Heart left ventricle (tissue), 13 donors: ENCODE results near the gene RNF111.

Experiments
- CTCF ChIP-seq, 12 donors: fragments of 200-600 bp; sonication (generic) in 4 of 12; IDR thresholded peaks; one replicate each; pipeline versions ENCODE4 v1.5.0 to v1.8.0; 2018 to 2022; ENCODE audit warnings: antibody characterized with exemption in 12 of 12, mild to moderate bottlenecking in 5 of 12
- POLR2A ChIP-seq, 2 donors: fragments of 450-650 bp; IDR thresholded peaks; one replicate each; pipeline ENCODE4 v1.6.1; 2017; ENCODE audit warnings: antibody characterized with exemption in 2 of 2, mild to moderate bottlenecking in 2 of 2, moderate library complexity in 2 of 2
- donor health status: ischemic (EF 13 %, LVEDD 7.1; RV severe dilation, severe dysfunction).
- donor health status: DM: no; HTN: yes; CAD: no.
- donor health status: DM: no; HTN: no; CAD: no.
- donor health status: ischemic (EF 25% LVEDD 6.9; RV normal size, moderate dysfunction).
- donor health status: ischemic (EF 25% LVEDD 5.7; RV mildly dilated, moderate dysfunction).
- donor health status: ischemic (EF 35%, LVEDD 5.7; RV mildly dilated, moderate dysfunction).
- donor health status: nonischemic (EF 11% LVEDD 7.7; RV severe dilation, severe dysfunction).
- donor health status: DM: yes; HTN: yes; CAD: no.
- donor health status: PGD.
- donor health status: ischemic (EF 29% LVEDD 5.4; RV normal size, mild dysfunction).
- donor health status: nonischemic (EF 23%, LVEDD 6.1; RV moderate dilation, normal function).

- TF ChIP-seq CTCF (IDR thresholded peaks at IDR 0.05) (no peak), POLR2A (IDR thresholded peaks at IDR 0.05) (no peak)
Observed at GRCh38 chr15:59120937-59121336, 133.5 kb downstream of the RNF111 start.
